Body of pancreas (tissue), 4 donors: ENCODE data around the gene KIF1A. TPM values are rescaled to one million over a fixed set of nuclear protein-coding genes. Genes with fewer than 3 reads are reported as not detected.

ENCODE experiments used
- ATAC-seq: fragments of 150-250 bp; one replicate; pipeline ENCODE4 v1.9.1; 2016
- DNase-seq, 4 donors: peaks; one replicate each; pipeline ENCODE4 v3.0.0-alpha.2; 2019
- H3K27ac ChIP-seq, 4 donors: fragments of 200-600 bp; sonication (generic); 1 replicate in 3 of 4; 2 replicates in 1 of 4; pipeline versions ENCODE4 v1.5.1 to v1.6.1; 2016 to 2019; ENCODE audit warnings: mild to moderate bottlenecking in 1 of 4, mixed read lengths in 1 of 4, moderate library complexity in 1 of 4
- H3K27me3 ChIP-seq, 2 donors: fragments of 200-600 bp; sonication (generic); one replicate each; pipeline ENCODE4 v1.6.0; 2016; ENCODE audit warnings: mild to moderate bottlenecking in 1 of 2
- H3K36me3 ChIP-seq, 2 donors: fragments of 200-600 bp; sonication (generic); replicated peaks in 1 of 2; 2 replicates each; pipeline ENCODE4 v1.5.1; 2016; ENCODE audit warnings: low read depth in 2 of 2; ENCODE audit not compliant: insufficient read depth in 1 of 2
- H3K4me1 ChIP-seq: fragments of 200-600 bp; sonication (generic); one replicate; pipeline ENCODE4 v1.6.0; 2016
- H3K4me3 ChIP-seq, 2 donors: fragments of 200-600 bp; sonication (generic); 1 replicate in 1 of 2; 2 replicates in 1 of 2; pipeline ENCODE4 v1.5.1; 2016 to 2019
- H3K9me3 ChIP-seq, 3 donors: fragments of 200-600 bp; sonication (generic); 1 replicate in 2 of 3; 2 replicates in 1 of 3; pipeline ENCODE4 v1.5.1; 2016
- POLR2A ChIP-seq, 3 donors: fragments of 450-650 bp; IDR thresholded peaks; one replicate each; pipeline ENCODE4 v1.6.1; 2016; ENCODE audit warnings: antibody characterized with exemption in 3 of 3, mild to moderate bottlenecking in 2 of 3
- WGBS, 2 donors: methylation state at CpG; one replicate each; pipeline ENCODE4 v1.1.5; 2017; 5-methylcytosine and 5-hydroxymethylcytosine counted together
- intact Hi-C: fragments of 100-400 bp; cut with DNase I; formaldehyde crosslinking; loops from one replicate; pipeline ENCODE4 v1.15.1; 2023
- total RNA-seq, 2 donors: library from RNA; depleted of rRNA; stranded (reverse); fragments of >200 nt; gene quantifications; one replicate each; pipeline ENCODE4 v1.1.0, GENCODE V29; 2016
- TF ChIP-seq, protein P1 (sequence below), 7 experiments: fragments of 450-650 bp in 4 of 7; fragments of 200-600 bp in 3 of 7; sonication (generic) in 3 of 7; IDR thresholded peaks; one replicate each; pipeline ENCODE4 v1.5.1; 2016 to 2019; ENCODE audit warnings: antibody characterized with exemption in 7 of 7

Gene KIF1A
- total RNA-seq, 2 donors from 2014 or later = 51.9 to 79.1 TPM

DNA sequence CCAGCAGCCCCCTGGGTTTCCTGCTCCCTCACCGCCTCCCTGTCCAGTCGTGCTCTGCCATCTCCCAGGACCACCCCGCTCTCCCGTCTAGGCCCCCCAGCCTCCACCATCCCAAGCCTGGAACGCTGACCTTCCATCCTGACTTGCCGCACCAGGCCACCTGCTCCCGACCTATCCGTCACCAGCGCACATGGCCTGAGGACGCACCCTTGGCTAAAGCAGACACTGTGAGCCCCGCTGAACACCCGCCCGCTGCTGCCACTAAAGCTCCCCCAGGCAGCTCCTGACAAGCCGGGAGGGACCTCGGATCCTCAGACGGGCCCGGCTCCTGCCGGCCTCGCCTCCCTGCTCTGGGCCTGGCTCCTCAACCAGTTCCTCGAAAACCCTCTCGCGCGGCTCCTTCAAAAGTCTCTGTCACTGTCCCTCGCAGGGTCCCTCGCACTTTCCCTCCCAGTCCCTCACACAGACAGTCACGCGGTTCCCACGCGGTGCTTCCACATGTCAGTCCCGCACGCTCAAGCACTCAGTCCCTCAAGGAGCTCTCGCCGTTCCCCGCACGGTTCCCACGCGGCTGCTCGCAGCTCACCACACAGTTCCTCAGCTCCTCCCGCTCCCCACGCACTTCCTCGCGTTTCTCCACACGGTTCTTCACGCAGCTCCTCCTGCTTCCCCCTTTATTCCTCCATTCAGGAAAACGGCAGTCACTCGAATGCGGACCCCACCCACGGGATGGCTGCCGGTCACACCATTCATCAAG lies 42.4 kb downstream of the KIF1A start:
- H3K27ac ChIP-seq = no peak overlapping the region
- ATAC-seq (no peak), DNase-seq (no peak)
- intact Hi-C loops = no loop called here
- no peak overlapping the region for H3K4me3 ChIP-seq
- WGBS, 2 donors = 91% methylated on average over 49 of the region's 49 CpGs
- no peaks in the 10 kb centered on the region for H3K36me3 ChIP-seq
- no peak for TF ChIP-seq POLR2A (IDR thresholded peaks at IDR 0.05)
- TF ChIP-seq, protein P1, sequence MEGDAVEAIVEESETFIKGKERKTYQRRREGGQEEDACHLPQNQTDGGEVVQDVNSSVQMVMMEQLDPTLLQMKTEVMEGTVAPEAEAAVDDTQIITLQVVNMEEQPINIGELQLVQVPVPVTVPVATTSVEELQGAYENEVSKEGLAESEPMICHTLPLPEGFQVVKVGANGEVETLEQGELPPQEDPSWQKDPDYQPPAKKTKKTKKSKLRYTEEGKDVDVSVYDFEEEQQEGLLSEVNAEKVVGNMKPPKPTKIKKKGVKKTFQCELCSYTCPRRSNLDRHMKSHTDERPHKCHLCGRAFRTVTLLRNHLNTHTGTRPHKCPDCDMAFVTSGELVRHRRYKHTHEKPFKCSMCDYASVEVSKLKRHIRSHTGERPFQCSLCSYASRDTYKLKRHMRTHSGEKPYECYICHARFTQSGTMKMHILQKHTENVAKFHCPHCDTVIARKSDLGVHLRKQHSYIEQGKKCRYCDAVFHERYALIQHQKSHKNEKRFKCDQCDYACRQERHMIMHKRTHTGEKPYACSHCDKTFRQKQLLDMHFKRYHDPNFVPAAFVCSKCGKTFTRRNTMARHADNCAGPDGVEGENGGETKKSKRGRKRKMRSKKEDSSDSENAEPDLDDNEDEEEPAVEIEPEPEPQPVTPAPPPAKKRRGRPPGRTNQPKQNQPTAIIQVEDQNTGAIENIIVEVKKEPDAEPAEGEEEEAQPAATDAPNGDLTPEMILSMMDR (IDR thresholded peaks at IDR 0.05) = no peak
- no peaks in the 10 kb centered on the region for H3K27me3 ChIP-seq
- H3K9me3 ChIP-seq = no peaks in the 10 kb centered on the region
- no peaks in the 10 kb centered on the region for H3K4me1 ChIP-seq

DNA sequence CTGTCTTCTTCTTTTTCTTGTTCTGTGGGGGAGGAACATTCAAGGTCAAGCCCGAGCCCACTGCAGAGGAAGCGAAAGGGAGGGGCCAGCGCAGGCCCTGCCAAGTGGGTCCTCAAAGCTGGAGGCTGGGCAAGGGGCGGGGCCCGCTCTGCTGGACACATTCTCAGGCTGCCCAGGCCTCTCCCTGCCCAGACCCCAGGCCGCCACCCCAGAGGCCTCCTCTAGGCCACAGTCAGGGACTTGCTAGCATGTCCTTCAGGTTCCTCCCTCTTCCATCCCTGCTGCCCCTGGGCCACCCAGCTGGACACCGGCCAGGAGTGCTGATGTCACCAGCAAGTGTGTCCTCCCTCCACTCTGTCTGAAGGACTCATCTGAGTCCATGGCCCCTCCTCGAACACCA lies 44.1 kb downstream of the KIF1A start:
- ATAC-seq = no peak
- DNase-seq = peak in 2 of 4 donors; percentile 29 to 31

DNA sequence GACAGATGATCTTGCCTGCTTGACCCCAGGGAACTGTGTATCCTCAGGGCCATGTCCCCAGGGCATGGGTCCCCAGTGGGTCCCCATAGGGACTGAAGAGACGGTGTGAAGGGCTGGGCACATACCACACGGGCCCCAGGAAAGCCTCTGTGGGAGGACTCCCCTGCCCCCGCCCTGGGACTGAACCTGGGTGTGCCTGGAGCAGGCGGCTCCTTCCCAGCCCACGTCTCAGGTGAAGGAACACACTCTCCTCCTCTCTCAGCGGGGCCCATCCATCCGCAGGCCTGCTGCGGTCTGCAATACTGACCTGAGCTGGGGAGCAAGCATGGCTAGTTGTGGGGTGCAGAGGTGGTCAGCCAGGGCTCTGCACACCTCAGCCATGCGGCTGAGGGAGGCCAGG lies 45.2 kb downstream of the KIF1A start:
- ATAC-seq = no peak
- 87 to 93% methylated on average over 9 of the region's 9 CpGs for WGBS, 2 donors
- Histone ChIP-seq H3K36me3 (peaks cover 0 to 2% of the 10 kb centered on the region in 2 donors), H3K9me3 (no peaks in the 10 kb centered on the region), H3K27me3 (no peaks in the 10 kb centered on the region), H3K4me1 (no peaks in the 10 kb centered on the region), H3K4me3 (no peak overlapping the region), H3K27ac (no peak overlapping the region)
- DNase-seq = no peak
- TF ChIP-seq, protein P1 (IDR thresholded peaks at IDR 0.05) = no peak
- TF ChIP-seq POLR2A (IDR thresholded peaks at IDR 0.05) = no peak
- intact Hi-C loops = no loop called here

More for the DNA sequence above, 44.1 kb downstream of the KIF1A start:
- Histone ChIP-seq H3K27me3 (no peaks in the 10 kb centered on the region), H3K4me1 (no peaks in the 10 kb centered on the region), H3K9me3 (no peaks in the 10 kb centered on the region), H3K27ac (no peak overlapping the region), H3K4me3 (no peak overlapping the region), H3K36me3 (no peaks in the 10 kb centered on the region)
- no peak for TF ChIP-seq POLR2A (IDR thresholded peaks at IDR 0.05)
- TF ChIP-seq, protein P1 (IDR thresholded peaks at IDR 0.05) = no peak
- 61 to 83% methylated on average over 5 of the region's 8 CpGs for WGBS, 2 donors
- intact Hi-C loops = no loop called here

DNA sequence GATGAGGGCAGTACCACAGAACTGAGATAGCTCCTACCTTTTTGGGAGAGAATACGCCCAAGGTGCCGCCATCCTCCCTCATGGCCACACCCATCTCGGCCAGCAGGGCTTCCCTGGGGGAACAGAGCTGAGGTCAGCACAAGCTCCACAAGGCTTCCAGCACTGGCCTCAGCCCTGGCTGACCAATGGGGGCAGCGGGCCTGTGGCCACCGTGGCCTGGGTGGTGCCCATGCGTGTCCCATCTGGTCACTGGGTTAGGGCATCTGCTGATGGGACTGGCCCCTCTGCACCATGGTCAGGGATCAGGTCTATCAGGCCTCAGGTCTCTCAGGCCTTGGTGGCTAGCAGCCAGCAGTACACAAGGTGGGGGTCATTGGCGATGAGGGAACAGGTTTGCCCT lies 50.9 kb downstream of the KIF1A start:
- WGBS, 2 donors = 92 to 95% methylated on average over 2 to 7 of the region's 7 CpGs
- Histone ChIP-seq H3K4me1 (no peaks in the 10 kb centered on the region), H3K4me3 (no peak overlapping the region), H3K36me3 (peaks cover 0 to 2% of the 10 kb centered on the region in 2 donors), H3K9me3 (no peaks in the 10 kb centered on the region), H3K27me3 (no peaks in the 10 kb centered on the region), H3K27ac (no peak overlapping the region)
- no peak for ATAC-seq
- intact Hi-C loops = no loop called here
- no peak for DNase-seq
- no peak for TF ChIP-seq POLR2A (IDR thresholded peaks at IDR 0.05)
- TF ChIP-seq, protein P1 (IDR thresholded peaks at IDR 0.05) = no peak

DNA sequence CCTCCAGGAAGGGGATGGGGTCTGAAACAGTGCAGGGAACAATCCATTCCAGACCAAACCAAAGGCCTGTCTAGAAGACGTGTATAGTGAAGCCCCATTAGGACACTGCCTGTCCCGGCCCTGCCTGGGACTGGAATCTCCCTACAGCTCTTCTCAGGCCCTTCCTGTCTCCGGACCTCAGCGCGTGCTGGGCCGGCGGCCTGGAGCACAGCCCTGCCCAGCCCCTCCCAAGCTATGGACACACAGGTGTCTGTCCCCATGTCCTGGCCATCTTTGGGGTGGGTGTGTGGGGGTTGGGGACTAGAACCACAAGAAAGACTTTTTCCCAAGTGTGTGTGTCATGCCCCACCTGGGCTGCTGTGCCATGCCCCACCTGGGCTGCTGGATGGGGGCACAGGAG lies 51.8 kb downstream of the KIF1A start:
- Histone ChIP-seq H3K9me3 (no peaks in the 10 kb centered on the region), H3K27ac (no peak overlapping the region), H3K27me3 (no peaks in the 10 kb centered on the region), H3K36me3 (peaks cover 0 to 2% of the 10 kb centered on the region in 2 donors), H3K4me1 (no peaks in the 10 kb centered on the region), H3K4me3 (no peak overlapping the region)
- intact Hi-C loops = no loop called here
- TF ChIP-seq, protein P1 (IDR thresholded peaks at IDR 0.05) = no peak
- no peak for TF ChIP-seq POLR2A (IDR thresholded peaks at IDR 0.05)
- no peak for DNase-seq
- WGBS, 2 donors = 94 to 96% methylated on average over 4 to 7 of the region's 7 CpGs
- no peak for ATAC-seq
